Neuronal stem cell (in vitro differentiated cells): Measurements from ENCODE around the gene BRIP1.

Experiments used
- DNase-seq: peaks from one replicate; pipeline ENCODE4 v3.0.0-alpha.2; 2013; ENCODE audit warnings: low spot score
- H2AFZ ChIP-seq: one replicate; pipeline ENCODE4 v1.6.1; 2013; ENCODE audit warnings: mild to moderate bottlenecking, low read length, inconsistent platforms
- H2AK5ac ChIP-seq: 2 replicates; pipeline ENCODE4 v1.6.1; 2013; ENCODE audit warnings: low read depth, mild to moderate bottlenecking, inconsistent platforms, low read length, moderate library complexity, mixed read lengths
- H2BK120ac ChIP-seq: 2 replicates; pipeline ENCODE4 v1.6.1; 2013; ENCODE audit warnings: low read depth, mild to moderate bottlenecking, inconsistent platforms, low read length, moderate library complexity, mixed read lengths
- H2BK12ac ChIP-seq: one replicate; pipeline ENCODE4 v1.6.1; 2013; ENCODE audit warnings: low read length, inconsistent platforms
- H2BK15ac ChIP-seq: 2 replicates; pipeline ENCODE4 v1.6.1; 2013; ENCODE audit warnings: mild to moderate bottlenecking, low read length, inconsistent platforms, mixed read lengths
- H2BK5ac ChIP-seq: one replicate; pipeline ENCODE4 v1.6.1; 2013; ENCODE audit warnings: inconsistent platforms, mild to moderate bottlenecking, low read length, moderate library complexity
- H3K14ac ChIP-seq: one replicate; pipeline ENCODE4 v1.6.1; 2013; ENCODE audit warnings: low read length, inconsistent platforms
- H3K18ac ChIP-seq: 2 replicates; pipeline ENCODE4 v1.6.1; 2013; ENCODE audit warnings: low read length, inconsistent platforms
- H3K23ac ChIP-seq: 2 replicates; pipeline ENCODE4 v1.6.1; 2013; ENCODE audit warnings: low read depth, mild to moderate bottlenecking, mixed read lengths, low read length, inconsistent platforms; ENCODE audit not compliant: poor library complexity
- H3K27ac ChIP-seq: replicated peaks from 3 replicates; pipeline ENCODE4 v1.5.1; 2013; ENCODE audit warnings: low read length, inconsistent platforms
- H3K27me3 ChIP-seq, 3 experiments: 2 replicates each; pipeline ENCODE4 v1.6.1; 2013; ENCODE audit warnings: low read length in 3 of 3, mild to moderate bottlenecking in 2 of 3, inconsistent platforms in 1 of 3, low read depth in 1 of 3, mixed read lengths in 1 of 3, moderate library complexity in 1 of 3; ENCODE audit not compliant: control insufficient read depth in 3 of 3, insufficient read depth in 3 of 3
- H3K36me3 ChIP-seq, 2 donors: replicated peaks in 1 of 2; 2 replicates each; pipeline ENCODE4 v1.6.1; 2013; ENCODE audit warnings: low read length in 2 of 2; ENCODE audit not compliant: control insufficient read depth in 2 of 2, insufficient read depth in 2 of 2
- H3K4ac ChIP-seq: 2 replicates; pipeline ENCODE4 v1.6.1; 2013; ENCODE audit warnings: inconsistent platforms, mild to moderate bottlenecking, low read length, moderate library complexity
- H3K4me1 ChIP-seq, 2 donors: 1 replicate in 1 of 2; 2 replicates in 1 of 2; pipeline ENCODE4 v1.6.1; 2013; ENCODE audit warnings: low read length in 2 of 2, low read depth in 1 of 2; ENCODE audit not compliant: control insufficient read depth in 2 of 2, insufficient read depth in 1 of 2
- H3K4me2 ChIP-seq: one replicate; pipeline ENCODE4 v1.6.1; 2013; ENCODE audit warnings: mild to moderate bottlenecking, low read length, inconsistent platforms; ENCODE audit not compliant: insufficient read depth, poor library complexity, severe bottlenecking
- H3K4me3 ChIP-seq, 2 donors: 2 replicates each; pipeline ENCODE4 v1.5.1; 2013; ENCODE audit warnings: low read length in 2 of 2, mild to moderate bottlenecking in 2 of 2, inconsistent platforms in 1 of 2, moderate library complexity in 1 of 2
- H3K79me1 ChIP-seq: one replicate; pipeline ENCODE4 v1.6.1; 2013; ENCODE audit warnings: low read depth, mild to moderate bottlenecking, inconsistent platforms, low read length, moderate library complexity
- H3K9ac ChIP-seq: one replicate; pipeline ENCODE4 v1.6.1; 2013; ENCODE audit warnings: mild to moderate bottlenecking, low read depth, low read length, inconsistent platforms; ENCODE audit not compliant: poor library complexity
- H3K9me3 ChIP-seq, 2 donors: replicated peaks in 1 of 2; 2 replicates each; pipeline versions ENCODE3 to v1.6.1; 2013; ENCODE audit warnings: low read length in 2 of 2, mild to moderate bottlenecking in 2 of 2, inconsistent platforms in 1 of 2, low read depth in 1 of 2, mixed read lengths in 1 of 2, moderate library complexity in 1 of 2; ENCODE audit not compliant: control insufficient read depth in 2 of 2, insufficient read depth in 1 of 2
- H4K8ac ChIP-seq: one replicate; pipeline ENCODE4 v1.6.1; 2013; ENCODE audit warnings: low read depth, mild to moderate bottlenecking, inconsistent platforms, low read length, moderate library complexity
- H4K91ac ChIP-seq: one replicate; pipeline ENCODE4 v1.6.1; 2013; ENCODE audit warnings: low read length, low read depth, mild to moderate bottlenecking, inconsistent platforms; ENCODE audit not compliant: poor library complexity
- WGBS, 2 donors: extraction: QIAGEN DNeasy Blood & Tissue Kit; methylation state at CpG; one replicate each; pipeline ENCODE4 v1.1.7; 2013; ENCODE audit warnings: missing lambda C conversion rate in 2 of 2, mixed read lengths in 1 of 2; ENCODE audit not compliant: insufficient read length in 2 of 2, insufficient replicate concordance in 1 of 2; ENCODE audit errors: extremely low coverage in 2 of 2; 5-methylcytosine and 5-hydroxymethylcytosine counted together

The BRIP1 gene

DNA sequence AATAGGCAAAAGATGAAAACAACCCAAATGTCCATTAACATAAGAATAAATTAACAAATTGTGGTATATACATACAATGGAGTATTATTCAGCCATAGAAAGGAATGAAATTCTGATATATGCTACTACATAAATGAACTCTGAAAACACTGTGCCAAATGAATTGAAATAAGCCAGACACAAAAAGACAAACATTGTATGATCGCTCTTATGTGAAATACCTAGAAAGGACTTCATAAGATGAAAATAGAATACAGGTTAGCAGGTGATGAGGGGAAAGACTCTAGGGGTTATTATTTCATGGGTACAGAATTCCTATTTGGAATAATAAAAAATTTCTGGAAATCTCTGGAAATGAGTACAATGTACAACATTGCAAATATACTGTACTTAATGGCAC lies 80.2 kb downstream of the BRIP1 start:
- H3K79me1 ChIP-seq = no peaks in the 10 kb centered on the region
- H3K14ac ChIP-seq = no peak overlapping the region
- H3K4me2 ChIP-seq = no peak overlapping the region
- H2BK15ac ChIP-seq = no peak overlapping the region
- no peaks in the 10 kb centered on the region for H3K27me3 ChIP-seq
- no peak for DNase-seq
- no peaks in the 10 kb centered on the region for H3K4me1 ChIP-seq
- H2BK5ac ChIP-seq = no peak overlapping the region
- H4K91ac ChIP-seq = no peak overlapping the region
- peaks cover 3 to 68% of the 10 kb centered on the region in 2 donors for H3K36me3 ChIP-seq
- no peak overlapping the region for H3K23ac ChIP-seq
- H4K8ac ChIP-seq = no peak overlapping the region
- no peak overlapping the region for H3K4ac ChIP-seq
- H2AK5ac ChIP-seq = no peak overlapping the region
- no peak overlapping the region for H2AFZ ChIP-seq
- no peak overlapping the region for H2BK120ac ChIP-seq
- H3K4me3 ChIP-seq = no peak overlapping the region
- H3K18ac ChIP-seq = no peak overlapping the region
- H3K27ac ChIP-seq = no peak overlapping the region
- H2BK12ac ChIP-seq = no peak overlapping the region
- no peaks in the 10 kb centered on the region for H3K9me3 ChIP-seq
- no CpG with 5 or more reads among the region's 1 CpG for WGBS, 2 donors
- H3K9ac ChIP-seq = no peak overlapping the region

DNA sequence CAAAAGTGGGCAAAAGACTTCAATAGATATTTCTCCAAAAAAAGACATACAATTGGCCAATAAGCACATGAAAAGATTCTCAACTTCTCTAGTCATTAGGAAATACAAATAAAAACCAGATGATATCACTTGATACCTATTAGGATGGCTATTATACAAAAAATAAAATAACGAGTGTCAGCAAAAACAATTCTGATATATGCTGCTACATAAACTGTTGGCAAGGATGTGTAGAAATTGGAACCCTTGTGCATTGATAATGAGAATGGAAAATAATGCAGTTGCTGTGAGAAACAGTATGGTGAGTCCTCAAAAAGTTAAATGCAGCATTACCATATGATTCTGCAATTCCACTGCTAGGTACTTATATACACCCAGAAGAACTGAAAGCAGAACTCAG lies 80.6 kb downstream of the BRIP1 start:
- peaks cover 3 to 72% of the 10 kb centered on the region in 2 donors for H3K36me3 ChIP-seq
- no peak overlapping the region for H2BK120ac ChIP-seq
- H2AFZ ChIP-seq = no peak overlapping the region
- WGBS, 2 donors = no CpG with 5 or more reads among the region's 1 CpG
- H3K9me3 ChIP-seq = no peaks in the 10 kb centered on the region
- no peaks in the 10 kb centered on the region for H3K79me1 ChIP-seq
- H3K14ac ChIP-seq = no peak overlapping the region
- no peak overlapping the region for H3K4me2 ChIP-seq
- H3K18ac ChIP-seq = no peak overlapping the region
- no peak overlapping the region for H3K9ac ChIP-seq
- no peaks in the 10 kb centered on the region for H3K27me3 ChIP-seq
- no peak overlapping the region for H3K27ac ChIP-seq
- DNase-seq = no peak
- H4K8ac ChIP-seq = no peak overlapping the region
- no peak overlapping the region for H3K4ac ChIP-seq
- no peaks in the 10 kb centered on the region for H3K4me1 ChIP-seq
- no peak overlapping the region for H2BK5ac ChIP-seq
- H2AK5ac ChIP-seq = no peak overlapping the region
- H2BK15ac ChIP-seq = no peak overlapping the region
- no peak overlapping the region for H2BK12ac ChIP-seq
- no peak overlapping the region for H3K4me3 ChIP-seq
- H4K91ac ChIP-seq = no peak overlapping the region
- no peak overlapping the region for H3K23ac ChIP-seq

DNA sequence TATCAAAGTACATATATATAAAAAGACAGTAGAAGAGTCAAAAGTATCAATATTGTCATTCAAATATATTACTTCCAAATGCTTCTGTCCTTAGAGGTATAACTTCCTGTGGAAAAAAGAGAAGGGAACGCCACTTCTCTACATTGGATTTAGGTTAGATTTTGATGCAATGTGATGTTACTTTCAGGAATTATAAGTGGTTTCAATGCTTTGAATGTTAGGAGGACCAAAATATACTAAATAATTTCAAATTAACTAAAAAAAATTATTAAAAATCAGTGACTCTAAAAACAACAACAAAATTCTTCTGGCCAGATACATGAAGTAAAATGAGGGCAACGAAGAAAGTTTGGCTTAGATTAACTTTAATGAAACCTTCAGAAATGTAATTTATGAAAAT lies 88.0 kb downstream of the BRIP1 start:
- no peak for DNase-seq
- Histone ChIP-seq H3K27me3 (no peaks in the 10 kb centered on the region), H3K18ac (no peak overlapping the region), H4K8ac (no peak overlapping the region), H3K4me1 (no peaks in the 10 kb centered on the region), H2BK12ac (no peak overlapping the region), H3K4me3 (no peak overlapping the region), H2BK120ac (no peak overlapping the region), H3K9ac (no peak overlapping the region), H3K79me1 (no peaks in the 10 kb centered on the region), H2AK5ac (no peak overlapping the region), H2BK15ac (no peak overlapping the region), H3K27ac (no peak overlapping the region), H3K23ac (no peak overlapping the region), H3K4ac (no peak overlapping the region), H3K14ac (no peak overlapping the region), H3K4me2 (no peak overlapping the region), H4K91ac (no peak overlapping the region), H2AFZ (no peak overlapping the region), H3K36me3 (peaks cover 4 to 84% of the 10 kb centered on the region in 2 donors), H2BK5ac (no peak overlapping the region), H3K9me3 (peaks cover 0 to 18% of the 10 kb centered on the region in 2 donors)
- WGBS, 2 donors = no CpG with 5 or more reads among the region's 2 CpGs

DNA sequence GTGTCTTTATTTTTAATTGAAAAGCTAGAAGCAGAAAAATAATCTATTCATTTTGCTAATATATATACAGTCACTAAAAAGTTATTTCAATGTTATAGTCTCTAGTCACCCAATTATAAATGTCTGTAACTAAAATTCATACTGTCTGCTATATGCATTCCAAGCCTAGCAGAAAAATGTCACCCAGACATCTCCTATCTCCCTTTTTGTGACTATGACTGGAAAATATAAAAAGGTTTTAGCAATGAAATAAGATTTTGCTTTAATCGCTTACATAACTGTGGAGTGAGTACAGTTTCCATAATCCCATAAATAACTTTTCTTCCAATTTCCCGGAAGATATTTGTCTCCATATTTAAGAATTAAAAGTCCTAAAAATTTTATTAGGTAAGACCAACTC lies 88.6 kb downstream of the BRIP1 start:
- no peak for DNase-seq
- H3K4me3 ChIP-seq = no peak overlapping the region
- no peak overlapping the region for H3K4me2 ChIP-seq
- peaks cover 4 to 84% of the 10 kb centered on the region in 2 donors for H3K36me3 ChIP-seq
- no peak overlapping the region for H2BK5ac ChIP-seq
- H3K79me1 ChIP-seq = no peaks in the 10 kb centered on the region
- H3K4me1 ChIP-seq = no peaks in the 10 kb centered on the region
- no peaks in the 10 kb centered on the region for H3K27me3 ChIP-seq
- H3K9ac ChIP-seq = no peak overlapping the region
- no peak overlapping the region for H3K23ac ChIP-seq
- no peak overlapping the region for H3K14ac ChIP-seq
- H2BK15ac ChIP-seq = no peak overlapping the region
- H4K91ac ChIP-seq = no peak overlapping the region
- no peak overlapping the region for H4K8ac ChIP-seq
- peaks cover 0 to 24% of the 10 kb centered on the region in 2 donors for H3K9me3 ChIP-seq
- no peak overlapping the region for H3K18ac ChIP-seq
- no peak overlapping the region for H3K4ac ChIP-seq
- H3K27ac ChIP-seq = no peak overlapping the region
- no peak overlapping the region for H2AFZ ChIP-seq
- H2BK12ac ChIP-seq = no peak overlapping the region
- H2BK120ac ChIP-seq = no peak overlapping the region
- no CpG with 5 or more reads among the region's 2 CpGs for WGBS, 2 donors
- H2AK5ac ChIP-seq = no peak overlapping the region
